Ovary (tissue), 9 donors: Measurements from ENCODE around the gene PAFAH2. TPM values are rescaled to one million over a fixed set of nuclear protein-coding genes. Genes with fewer than 3 reads are reported as not detected.

ENCODE experiments used
- DNase-seq, 5 donors: peaks; one replicate each; pipeline ENCODE4 v3.0.0-alpha.2; 2019 to 2020
- H3K27ac ChIP-seq, 2 donors: fragments of 200-600 bp; one replicate each; pipeline versions ENCODE4 v1.5.1 to v1.8.0; 2019 to 2022
- H3K27me3 ChIP-seq: fragments of 200-600 bp; one replicate; pipeline ENCODE4 v1.8.0; 2022
- H3K36me3 ChIP-seq: fragments of 200-600 bp; sonication (generic); one replicate; pipeline ENCODE4 v1.5.1; 2019
- H3K4me1 ChIP-seq: one replicate; pipeline ENCODE4 v1.8.1; 2013; ENCODE audit warnings: mild to moderate bottlenecking, moderate library complexity; ENCODE audit not compliant: insufficient read depth
- H3K4me3 ChIP-seq: fragments of 200-600 bp; sonication (generic); one replicate; pipeline ENCODE4 v1.5.1; 2017
- H3K9me3 ChIP-seq, 2 donors: fragments of 200-600 bp in 1 of 2; sonication (generic) in 1 of 2; one replicate each; pipeline versions ENCODE4 v1.5.1 to v1.8.1; 2013 to 2019; ENCODE audit warnings: mild to moderate bottlenecking in 1 of 2, moderate library complexity in 1 of 2
- CTCF ChIP-seq, 3 donors: fragments of 450-650 bp in 2 of 3; fragments of 200-600 bp in 1 of 3; IDR thresholded peaks; one replicate each; pipeline versions ENCODE4 v1.5.1 to v1.8.0; 2016 to 2022; ENCODE audit warnings: antibody characterized with exemption in 3 of 3, mild to moderate bottlenecking in 1 of 3
- EP300 ChIP-seq: sonication (generic); formaldehyde crosslinking; IDR thresholded peaks from one replicate; pipeline ENCODE4 v1.6.1; 2017; ENCODE audit warnings: antibody characterized with exemption
- POLR2A ChIP-seq: fragments of 450-650 bp; IDR thresholded peaks from one replicate; pipeline ENCODE4 v1.6.1; 2017; ENCODE audit warnings: antibody characterized with exemption, mild to moderate bottlenecking, moderate library complexity
- WGBS, 3 donors: extraction: QIAGEN DNeasy Blood & Tissue Kit in 1 of 3; methylation state at CpG; one replicate each; pipeline versions ENCODE4 v1.1.5 to v1.1.7; 2013 to 2017; 5-methylcytosine and 5-hydroxymethylcytosine counted together
- intact Hi-C, 4 donors: fragments of 100-400 bp; cut with DNase I; formaldehyde crosslinking; loops; one replicate each; pipeline versions ENCODE4 v1.11.0 to v1.15.1; 2022 to 2023
- polyA plus RNA-seq, 2 donors: library from polyadenylated mRNA; stranded (reverse); fragments of 200-250 nt in 1 of 2; fragments of 350-450 nt in 1 of 2; fragmentation: Illumina TruSeq in 1 of 2; extraction: RNeasy Lipid Tissue Mini Kit (QIAGEN cat#74804) in 1 of 2; gene quantifications; one replicate each; pipeline ENCODE4 v1.2.3, GENCODE V29; 2013 to 2014
- total RNA-seq, 7 donors: library from RNA; depleted of rRNA in 2 of 7; stranded (reverse); fragments of >200 nt in 2 of 7; fragmentation: NEBNext Ultra II Directional in 3 of 7; extraction: Animal tissue kit (Norgen Biotek cat#: 25700) in 3 of 7; gene quantifications; one replicate each; pipeline versions ENCODE4 v1.1.0 to v1.2.4, GENCODE V29; 2016 to 2023
- donor health status: DM: no; HTN: no; CAD: no; lungs with moderate emphysema.
- donor health status: DM: no; HTN: no; CAD: no.
- donor health status: Bipolar disorder and iron deficiency.
- donor health status: DM: yes; HTN: yes; CAD: no.
- donor health status: DM: no; HTN: no; CAD: no.
- donor health status: DM: yes; HTN: yes; CAD: no.

Gene PAFAH2
- total and polyA plus RNA-seq, 9 donors: 3.4 to 12.1 (median 6.1) TPM

DNA sequence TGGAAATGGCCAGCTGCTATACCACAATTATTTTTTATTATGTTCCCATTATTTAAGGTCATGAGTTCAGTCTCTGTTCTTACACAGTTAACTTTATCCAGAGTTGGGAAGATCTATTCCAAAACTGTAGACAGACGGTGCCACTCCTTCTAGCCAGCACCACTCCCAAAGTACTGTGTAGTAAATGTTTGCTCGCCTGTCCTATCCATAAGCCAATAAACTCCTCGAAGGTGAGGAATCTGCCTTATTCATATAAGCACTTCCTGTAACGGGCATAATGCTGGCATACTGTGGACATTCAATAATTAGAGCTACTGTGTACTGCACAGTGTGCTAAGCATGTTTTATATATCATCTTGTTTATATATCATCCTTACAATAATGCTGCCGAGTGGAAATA is 65.5 kb downstream of the PAFAH2 start:
- peaks cover 1% of the 10 kb centered on the region for H3K4me1 ChIP-seq
- H3K27ac ChIP-seq: no peak overlapping the region
- TF ChIP-seq CTCF (IDR thresholded peaks at IDR 0.05) (no peak), EP300 (no peak), POLR2A (no peak)
- DNase-seq: no peak
- WGBS, 3 donors: 73 to 78% (median 75%) methylated on average over 5 of the region's 5 CpGs
- no peak overlapping the region for H3K4me3 ChIP-seq
- no peaks in the 10 kb centered on the region for H3K36me3 ChIP-seq
- no peaks in the 10 kb centered on the region for H3K9me3 ChIP-seq
- intact Hi-C loops: no loop called here
- H3K27me3 ChIP-seq: no peaks in the 10 kb centered on the region

DNA sequence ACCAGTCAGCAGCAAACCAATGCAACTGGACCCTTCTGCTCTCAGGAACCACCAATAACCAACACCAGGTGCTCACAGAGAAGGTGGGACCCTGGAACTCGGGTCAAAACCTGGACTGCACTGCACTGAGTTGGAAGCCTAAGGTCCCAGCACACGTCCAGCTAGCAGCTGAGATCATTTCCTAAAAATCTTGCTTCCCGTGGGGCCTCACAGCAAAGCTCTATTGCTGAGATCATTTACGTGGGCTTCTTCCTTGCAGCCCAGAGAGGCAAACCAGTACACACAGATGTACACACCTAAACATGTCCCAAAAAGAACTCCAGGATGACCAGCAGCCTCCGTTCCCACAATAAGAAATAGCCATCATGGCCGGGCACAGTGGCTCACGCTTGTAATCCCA is 68.8 kb downstream of the PAFAH2 start:
- Histone ChIP-seq H3K27ac (no peak overlapping the region), H3K4me3 (no peak overlapping the region), H3K27me3 (no peaks in the 10 kb centered on the region), H3K36me3 (no peaks in the 10 kb centered on the region), H3K9me3 (no peaks in the 10 kb centered on the region), H3K4me1 (peaks cover 1% of the 10 kb centered on the region)
- DNase-seq: no peak
- WGBS, 3 donors: 87 to 94% (median 89%) methylated on average over 7 of the region's 7 CpGs
- intact Hi-C loops: no loop called here
- TF ChIP-seq POLR2A: no peak
- TF ChIP-seq EP300: no peak
- no peak for TF ChIP-seq CTCF (IDR thresholded peaks at IDR 0.05)

DNA sequence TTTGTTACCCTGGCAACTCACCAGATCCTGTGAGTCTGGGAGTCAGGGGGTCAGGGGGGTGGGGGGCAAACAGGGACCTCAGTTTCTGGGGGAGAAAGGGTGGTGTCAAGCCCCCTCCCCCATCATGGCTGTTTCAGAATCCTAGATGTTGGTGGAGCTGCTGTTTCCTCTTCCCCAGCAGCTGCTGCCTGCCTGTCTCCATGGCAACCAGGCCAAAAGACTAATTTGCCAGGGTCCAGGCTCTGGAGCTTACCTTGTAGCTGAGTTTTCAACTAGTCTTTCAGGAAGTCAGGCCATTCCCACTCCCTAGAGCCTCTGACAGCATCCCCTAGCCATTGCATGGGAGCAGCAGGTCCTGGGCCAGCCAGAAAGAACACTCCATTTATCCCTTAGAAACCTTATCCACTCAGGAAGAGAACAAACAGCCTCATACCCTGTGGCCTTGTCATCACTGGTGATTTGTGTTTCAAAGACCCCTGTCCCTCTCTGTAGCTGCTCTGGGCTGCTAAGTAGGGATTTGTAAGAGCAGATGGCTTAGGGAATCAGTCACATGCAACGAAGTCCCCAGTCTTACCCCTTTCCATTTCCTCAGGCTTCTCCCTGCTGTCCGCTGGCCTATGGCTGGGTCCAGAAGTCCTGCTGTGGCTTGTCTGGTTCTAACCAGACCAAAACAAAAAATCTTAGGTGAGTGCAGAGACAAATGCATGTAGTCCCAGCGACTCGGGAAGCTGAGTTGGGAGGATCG is 70.2 kb downstream of the PAFAH2 start:
- H3K4me3 ChIP-seq: no peak overlapping the region
- H3K27ac ChIP-seq: no peak overlapping the region
- WGBS, 3 donors: 95 to 96% (median 95%) methylated on average over 5 of the region's 5 CpGs
- peaks cover under 1% of the 10 kb centered on the region for H3K4me1 ChIP-seq
- no peaks in the 10 kb centered on the region for H3K9me3 ChIP-seq
- no peak for DNase-seq
- intact Hi-C loops: no loop called here
- H3K27me3 ChIP-seq: no peaks in the 10 kb centered on the region
- no peaks in the 10 kb centered on the region for H3K36me3 ChIP-seq
- no peak for TF ChIP-seq EP300
- TF ChIP-seq CTCF (IDR thresholded peaks at IDR 0.05): no peak
- TF ChIP-seq POLR2A: no peak

DNA sequence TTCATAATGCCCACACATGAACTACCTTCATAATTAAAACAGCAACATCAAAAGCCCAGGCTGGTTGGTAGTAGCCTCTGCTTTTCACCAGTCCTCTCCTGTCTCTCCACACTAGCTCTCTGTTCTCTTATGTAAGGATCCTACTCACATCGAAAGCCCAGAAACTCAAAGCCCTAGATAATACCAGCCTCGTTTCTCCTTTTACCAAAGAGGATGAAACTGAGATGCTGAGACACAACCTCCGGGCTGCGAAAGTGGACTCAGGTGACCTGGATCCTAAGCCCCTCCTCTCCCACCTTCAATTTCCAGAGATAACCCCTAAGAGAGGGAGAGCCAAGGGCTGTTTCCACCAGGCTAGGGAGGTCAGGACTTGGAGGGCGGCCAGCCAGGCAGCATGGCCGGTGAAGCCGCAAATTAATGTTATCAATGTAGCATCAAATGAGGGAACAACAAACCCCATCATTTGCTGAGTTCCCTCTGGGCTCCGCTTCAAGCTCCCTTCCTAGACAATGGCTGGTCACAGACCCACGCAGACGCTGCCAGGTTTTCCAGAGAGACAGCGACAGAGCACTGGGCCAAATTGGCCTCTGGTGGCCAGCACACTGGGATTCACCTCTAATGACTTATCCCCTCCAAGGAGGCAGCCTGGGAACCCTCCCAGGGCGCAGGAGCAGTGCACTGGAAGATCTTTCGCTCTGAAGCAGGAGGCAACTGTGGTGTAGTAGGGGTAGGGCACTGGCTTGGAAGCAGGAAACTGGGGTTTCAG is 70.9 kb downstream of the PAFAH2 start:
- no peak for DNase-seq
- 72 to 83% (median 75%) methylated on average over 13 of the region's 13 CpGs for whole genome bisulfite sequencing, 3 donors
- Histone ChIP-seq H3K27me3 (no peaks in the 10 kb centered on the region), H3K36me3 (no peaks in the 10 kb centered on the region), H3K9me3 (no peaks in the 10 kb centered on the region), H3K4me1 (peaks cover 1% of the 10 kb centered on the region), H3K4me3 (no peak overlapping the region), H3K27ac (no peak overlapping the region)
- TF ChIP-seq EP300 (no peak), CTCF (IDR thresholded peaks at IDR 0.05) (no peak), POLR2A (no peak)
- intact Hi-C loops: no loop called here
